ENCODE results near the gene NOD1.
"Not testable (repeated sequence)": the region's sequence is repeated elsewhere in the genome, so short reads cannot be mapped to it uniquely, and the experiment has no call there.

NOD1 gene

DNA sequence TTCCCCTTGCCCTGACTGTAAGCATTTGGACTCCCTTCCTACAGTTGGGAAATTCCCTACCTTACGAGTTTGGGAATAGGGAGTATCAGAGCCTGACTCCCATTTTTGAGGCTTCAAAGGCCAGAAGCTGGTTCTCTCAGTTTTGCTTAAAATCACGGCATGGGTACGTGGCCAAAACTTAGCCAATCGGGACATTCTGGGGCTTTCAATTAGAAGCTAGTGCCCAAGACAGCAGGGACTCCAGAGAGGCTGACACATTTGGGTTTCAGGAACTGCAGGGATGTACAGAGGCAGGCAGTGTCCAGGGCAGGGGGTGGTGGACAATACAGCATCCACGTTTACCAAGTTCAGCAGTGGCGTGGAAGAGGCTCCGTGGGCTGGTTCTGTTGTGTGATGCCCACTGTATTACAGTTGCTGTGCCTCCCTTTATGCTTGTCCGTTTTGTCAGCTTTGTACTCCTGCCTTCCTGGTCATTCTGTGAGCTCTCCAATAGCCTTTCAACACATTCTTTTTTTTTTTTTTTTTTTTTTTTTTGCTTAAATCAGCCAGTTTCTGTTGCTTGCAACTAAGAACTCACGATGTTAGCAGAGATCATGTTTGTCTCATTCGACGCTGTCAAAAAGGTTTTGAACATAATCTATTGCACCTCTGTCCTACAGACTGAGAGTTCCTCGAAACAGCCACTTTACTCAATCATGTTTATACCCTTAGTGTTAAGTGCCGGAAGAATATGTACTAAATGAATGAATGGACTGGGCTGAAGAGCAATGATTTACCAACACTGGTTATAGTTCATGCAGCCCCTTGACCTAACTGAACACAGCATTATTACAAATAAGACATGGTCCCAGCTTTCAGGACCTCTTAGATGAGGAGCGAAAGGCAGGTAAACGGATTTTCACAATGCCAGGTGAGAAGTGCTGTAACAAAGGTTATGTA is 25.0 kb upstream of the NOD1 start:
- no peak for DNase-seq

DNA sequence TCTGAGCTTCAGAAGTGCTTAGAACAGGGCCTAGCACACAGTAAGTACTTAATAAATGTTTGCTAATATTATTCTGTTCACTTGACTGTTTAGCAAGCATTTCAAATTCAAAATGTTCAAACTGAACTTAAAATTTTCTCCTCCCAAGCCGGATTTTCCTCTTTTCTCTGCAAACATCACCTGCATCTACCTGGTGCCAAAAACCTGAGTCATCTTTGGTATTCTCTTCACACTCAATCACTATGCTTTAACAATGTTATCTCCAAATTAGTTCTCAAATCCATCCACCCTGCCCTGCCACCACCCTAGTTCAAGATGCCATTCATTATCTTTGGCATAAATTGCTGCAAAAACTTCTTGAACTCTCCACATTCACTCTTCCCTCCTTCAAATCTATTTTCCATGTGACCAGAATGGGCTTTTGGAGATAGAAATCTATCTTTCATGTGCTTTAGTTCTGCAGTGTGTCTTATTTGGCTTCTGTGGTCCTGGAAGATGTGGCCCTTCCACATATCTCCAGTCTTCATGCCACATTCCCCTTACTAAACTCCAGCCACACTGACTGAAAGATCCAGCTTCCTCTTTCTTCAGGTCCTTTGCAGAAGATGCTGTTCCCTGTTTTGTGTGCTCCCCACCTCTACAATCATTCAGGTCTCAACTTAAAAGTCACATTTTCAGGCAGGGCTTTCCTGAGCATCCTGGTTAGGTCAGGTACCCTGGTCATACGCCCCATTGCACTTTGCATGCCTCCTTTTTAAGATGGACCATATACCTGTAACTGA is 24.1 kb upstream of the NOD1 start:
- no peak for DNase-seq

DNA sequence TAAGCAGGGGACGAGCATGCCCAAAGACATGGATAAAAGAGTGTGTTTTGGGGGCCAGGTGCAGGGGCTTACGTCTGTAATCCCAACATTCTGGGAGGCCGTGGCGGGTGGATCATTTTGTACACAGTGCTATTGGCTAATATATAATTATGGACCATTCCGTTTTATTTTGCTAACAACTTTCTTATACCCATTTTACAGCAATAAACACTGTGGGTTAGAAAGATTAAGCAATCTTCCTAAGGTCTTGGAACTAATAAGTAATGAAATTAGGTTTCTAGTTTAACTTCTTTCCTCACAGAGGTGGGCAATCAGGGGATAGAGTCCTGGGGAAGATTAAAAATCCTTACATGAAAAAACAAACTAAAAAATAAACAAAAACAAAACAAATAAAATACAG is 22.7 kb upstream of the NOD1 start:
- no peak for DNase-seq

DNA sequence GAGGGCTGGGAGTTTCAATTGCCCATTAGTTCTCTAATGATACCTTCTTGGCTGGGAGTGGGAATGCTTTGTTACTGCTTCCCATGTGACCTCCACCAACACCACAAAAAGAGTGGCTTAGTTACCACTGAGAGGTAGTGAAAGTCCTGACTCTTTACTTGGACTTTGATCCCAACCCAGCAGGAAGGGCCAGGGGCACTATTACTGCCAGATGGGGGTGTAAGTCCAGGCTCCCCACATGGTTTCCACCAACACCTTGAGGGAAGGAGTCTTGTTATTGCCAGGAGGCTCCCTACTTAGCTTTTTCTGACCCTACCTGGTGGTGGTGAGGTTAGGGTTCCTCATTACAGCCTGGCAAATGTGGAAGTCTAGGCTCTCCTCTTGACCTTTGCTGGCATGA is 14.6 kb upstream of the NOD1 start:
- no peak for DNase-seq

DNA sequence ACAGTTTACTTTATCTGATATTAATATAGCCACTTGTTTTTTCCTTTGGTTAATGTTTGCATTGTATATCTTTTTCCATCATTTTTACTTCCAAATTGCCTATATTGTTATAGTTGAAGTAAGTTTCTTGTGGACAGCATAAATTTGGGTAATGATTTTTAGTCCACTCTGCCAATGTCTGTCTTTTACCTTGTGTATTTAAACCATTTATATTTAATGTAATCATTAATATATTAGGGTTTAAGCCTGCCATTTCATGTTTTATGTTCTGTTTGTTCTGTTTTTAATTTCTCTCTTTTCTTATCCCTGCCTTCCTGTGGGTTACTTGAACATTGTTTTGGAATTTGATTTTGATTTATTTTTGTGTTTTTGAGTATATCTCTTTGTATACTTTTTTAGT is 12.8 kb upstream of the NOD1 start:
- no peak for DNase-seq

DNA sequence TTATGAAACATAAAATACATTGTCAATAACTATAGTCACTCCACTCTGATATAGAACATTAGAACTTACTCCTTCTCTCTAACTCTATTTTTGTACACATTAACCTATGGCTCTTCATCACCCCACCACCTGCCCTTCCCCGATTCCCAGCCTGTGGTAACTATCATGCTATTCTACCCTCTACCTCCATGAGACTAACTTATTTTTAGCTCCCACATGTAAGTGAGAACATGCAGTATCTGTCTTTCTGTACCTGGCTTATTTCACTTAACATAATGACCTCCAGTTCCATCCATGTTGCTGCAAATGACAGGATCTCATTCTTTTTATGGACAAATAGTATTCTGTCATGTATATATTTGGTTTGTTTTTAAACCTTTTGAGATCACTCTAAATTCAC is 8.8 kb upstream of the NOD1 start:
- no peak for DNase-seq

DNA sequence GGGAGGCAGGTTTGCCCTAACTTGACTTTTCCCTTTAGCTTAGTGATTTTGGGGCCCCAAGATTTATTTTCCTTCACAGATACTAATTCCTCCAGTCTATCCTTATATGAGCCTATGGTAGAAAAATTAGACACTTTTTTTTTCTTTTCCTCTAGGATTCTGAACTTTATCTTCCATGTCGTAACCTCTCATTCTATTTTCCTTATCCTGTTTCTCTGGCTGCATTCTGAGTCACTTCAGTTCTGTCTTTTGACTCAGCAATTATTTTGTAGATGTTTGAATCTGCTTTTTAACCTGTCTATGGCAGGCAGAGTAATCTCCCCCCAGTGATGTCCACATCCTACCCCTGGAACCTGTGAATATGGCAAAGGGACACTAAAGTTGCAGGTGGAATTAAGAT is 7.1 kb upstream of the NOD1 start:
- no peak for DNase-seq

DNA sequence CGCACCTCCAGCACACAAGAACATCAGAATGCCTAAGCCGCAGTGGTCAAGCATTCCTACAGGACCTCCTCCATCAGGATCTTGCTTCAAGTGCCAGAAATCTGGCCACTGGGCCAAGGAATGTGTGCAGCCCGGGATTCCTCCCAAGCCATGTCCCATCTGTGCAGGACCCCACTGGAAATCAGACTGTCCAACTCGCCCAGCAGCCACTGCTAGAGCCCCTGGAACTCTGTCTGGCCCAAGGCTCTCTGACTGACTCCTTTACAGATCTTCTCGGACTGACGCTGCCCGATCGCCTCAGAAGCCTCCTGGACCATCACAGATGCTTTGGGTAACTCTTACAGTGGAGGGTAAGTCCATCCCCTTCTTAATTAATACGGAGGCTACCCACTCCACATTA is 2.8 kb upstream of the NOD1 start:
- DNase-seq = not testable (repeated sequence)

DNA sequence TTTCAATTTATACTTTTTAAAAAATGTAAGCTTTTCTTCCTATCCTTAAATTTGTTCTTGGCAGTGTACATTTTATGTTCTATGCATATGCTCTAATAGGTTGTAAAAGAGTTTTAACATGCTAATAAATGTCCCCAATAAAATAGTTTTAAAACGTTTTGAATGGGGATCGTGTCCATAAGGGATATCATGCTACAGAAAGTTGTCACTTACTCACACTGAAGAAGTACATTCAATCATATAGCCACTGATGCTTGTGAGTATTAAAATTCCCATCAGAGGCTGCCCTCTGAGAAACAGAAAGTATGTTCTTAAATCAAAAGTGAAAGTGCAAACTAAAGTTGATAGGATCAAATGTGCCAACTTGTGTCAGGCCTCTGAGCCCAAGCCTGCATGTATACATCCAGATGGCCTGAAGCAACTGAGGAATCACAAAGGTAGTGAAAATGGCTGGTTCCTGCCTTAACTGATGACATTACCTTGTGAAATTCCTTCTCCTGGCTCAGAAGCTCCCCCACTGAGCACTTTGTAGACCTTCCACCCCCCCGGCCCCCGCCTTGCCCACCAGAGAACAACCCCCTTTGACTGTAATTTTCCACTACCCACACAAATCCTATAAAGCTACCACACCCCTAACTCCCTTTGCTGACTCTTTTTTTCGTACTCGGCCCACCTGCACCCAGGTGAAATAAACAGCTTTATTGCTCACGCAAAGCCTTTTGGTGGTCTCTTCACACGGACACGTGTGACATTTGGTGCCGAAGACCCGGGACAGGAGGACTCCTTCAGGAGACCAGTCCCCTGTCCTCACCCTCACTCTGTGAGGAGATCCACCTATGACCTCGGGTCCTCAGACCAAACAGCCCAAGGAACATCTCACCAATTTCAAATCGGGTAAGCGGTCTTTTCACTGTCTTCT is 877 bp upstream of the NOD1 start:
- no peak for DNase-seq

DNA sequence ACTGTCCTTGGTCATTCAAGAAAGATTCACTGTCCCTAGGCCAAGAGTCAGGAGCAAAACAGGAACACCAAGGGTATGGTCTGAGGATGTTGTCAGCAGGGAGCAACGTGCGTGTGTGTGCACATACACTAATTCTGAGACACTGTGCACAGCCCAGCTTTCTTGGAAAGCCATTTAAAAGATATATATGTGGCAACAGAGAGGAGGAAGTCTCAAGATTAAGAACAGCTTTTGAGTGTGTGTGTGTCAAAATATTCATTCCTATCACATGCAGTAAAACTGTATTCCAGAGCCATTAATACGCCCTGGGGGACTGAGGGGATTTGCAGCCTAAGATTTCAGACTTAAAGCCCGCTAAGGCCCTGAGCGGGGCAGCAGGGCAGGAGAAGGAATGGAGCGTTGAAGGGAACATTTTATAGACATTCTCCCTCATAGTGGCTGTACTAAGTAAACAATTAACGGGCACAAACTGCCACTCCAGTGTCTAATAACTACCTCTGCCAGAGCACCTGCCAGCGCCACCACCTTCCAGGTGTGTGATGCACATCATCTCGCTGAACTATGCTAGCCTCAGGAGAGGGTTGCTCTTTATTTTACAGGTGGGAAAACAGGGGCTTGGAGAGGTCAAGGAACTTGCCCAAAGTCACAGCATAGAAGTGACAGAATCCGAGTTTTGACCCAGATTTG is 2.0 kb downstream of the NOD1 start:
- no peak for DNase-seq

DNA sequence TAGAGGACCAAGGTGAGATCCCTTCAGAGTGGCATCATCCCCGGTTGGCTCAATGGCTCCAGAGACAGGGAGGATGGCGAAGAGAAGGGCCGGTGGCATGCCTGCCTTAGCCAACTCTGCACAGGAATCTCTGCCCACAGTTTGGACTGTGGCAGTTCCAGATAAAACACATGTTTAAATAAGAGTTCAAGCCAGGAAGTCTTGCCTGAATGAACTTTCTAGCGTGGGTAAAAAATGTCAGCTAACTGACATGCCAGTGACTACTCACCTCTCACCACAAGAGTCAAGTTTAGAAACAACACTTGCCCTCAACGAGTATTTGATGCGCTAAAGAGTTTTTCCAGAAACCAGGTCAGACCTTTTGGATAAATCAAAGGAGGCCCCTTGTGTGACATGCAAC is 3.0 kb downstream of the NOD1 start:
- DNase-seq = no peak

DNA sequence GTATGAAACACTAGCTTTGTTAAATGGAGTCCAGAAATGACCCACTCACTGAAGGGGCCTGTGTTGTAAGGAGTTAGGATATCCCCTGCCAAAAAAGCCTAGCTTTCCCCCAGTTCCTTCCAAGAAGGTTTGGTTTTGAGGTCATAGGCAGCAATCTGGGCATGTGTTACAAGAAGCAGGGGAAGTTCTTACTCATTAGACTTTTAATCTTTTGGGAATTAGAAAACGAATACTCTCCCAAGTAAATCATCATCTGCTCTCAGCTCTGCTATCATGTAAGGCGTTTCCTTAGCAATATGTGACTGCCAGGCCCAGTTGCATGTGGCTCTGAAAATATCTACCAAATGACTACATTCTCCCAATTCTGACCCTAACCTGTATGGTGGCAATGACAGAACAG is 3.7 kb downstream of the NOD1 start:
- no peak for DNase-seq

DNA sequence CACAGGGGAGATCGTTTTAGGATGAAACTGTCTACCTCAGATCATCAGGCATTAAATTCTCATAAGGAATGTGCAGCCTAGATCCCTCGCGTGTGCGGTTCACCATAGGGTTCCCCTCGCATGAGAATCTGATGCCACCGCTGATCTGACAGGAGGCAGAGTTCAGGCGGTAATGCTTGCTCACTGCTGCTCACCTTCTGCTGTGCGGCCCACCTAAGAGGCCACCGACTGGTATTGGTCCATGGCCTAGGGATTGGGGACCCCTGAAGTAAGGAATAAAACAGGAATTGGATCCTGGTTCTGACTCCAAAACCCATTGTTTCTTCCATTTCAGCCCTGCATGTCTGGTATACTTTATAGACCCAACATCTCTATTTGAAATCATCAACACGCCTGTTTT is 4.1 kb downstream of the NOD1 start:
- DNase-seq = no peak

DNA sequence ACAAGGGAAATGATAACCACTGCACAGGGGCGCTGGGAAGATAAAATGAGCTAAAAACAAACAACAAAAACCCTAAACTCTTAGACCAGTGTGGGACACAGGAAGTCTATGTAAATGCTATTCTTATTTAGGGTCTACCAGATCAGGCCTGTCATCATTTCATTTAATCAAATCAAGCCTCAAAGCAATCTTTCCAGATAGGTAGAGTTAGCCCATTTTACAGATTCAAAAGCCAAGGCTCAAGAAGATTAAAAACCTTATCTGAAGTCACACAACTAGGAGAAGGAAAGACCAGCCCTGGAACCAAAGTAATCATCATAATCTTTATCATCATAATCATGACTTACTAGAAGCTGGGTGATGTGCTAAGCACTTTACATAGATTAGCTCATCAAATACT is 4.7 kb downstream of the NOD1 start:
- no peak for DNase-seq

DNA sequence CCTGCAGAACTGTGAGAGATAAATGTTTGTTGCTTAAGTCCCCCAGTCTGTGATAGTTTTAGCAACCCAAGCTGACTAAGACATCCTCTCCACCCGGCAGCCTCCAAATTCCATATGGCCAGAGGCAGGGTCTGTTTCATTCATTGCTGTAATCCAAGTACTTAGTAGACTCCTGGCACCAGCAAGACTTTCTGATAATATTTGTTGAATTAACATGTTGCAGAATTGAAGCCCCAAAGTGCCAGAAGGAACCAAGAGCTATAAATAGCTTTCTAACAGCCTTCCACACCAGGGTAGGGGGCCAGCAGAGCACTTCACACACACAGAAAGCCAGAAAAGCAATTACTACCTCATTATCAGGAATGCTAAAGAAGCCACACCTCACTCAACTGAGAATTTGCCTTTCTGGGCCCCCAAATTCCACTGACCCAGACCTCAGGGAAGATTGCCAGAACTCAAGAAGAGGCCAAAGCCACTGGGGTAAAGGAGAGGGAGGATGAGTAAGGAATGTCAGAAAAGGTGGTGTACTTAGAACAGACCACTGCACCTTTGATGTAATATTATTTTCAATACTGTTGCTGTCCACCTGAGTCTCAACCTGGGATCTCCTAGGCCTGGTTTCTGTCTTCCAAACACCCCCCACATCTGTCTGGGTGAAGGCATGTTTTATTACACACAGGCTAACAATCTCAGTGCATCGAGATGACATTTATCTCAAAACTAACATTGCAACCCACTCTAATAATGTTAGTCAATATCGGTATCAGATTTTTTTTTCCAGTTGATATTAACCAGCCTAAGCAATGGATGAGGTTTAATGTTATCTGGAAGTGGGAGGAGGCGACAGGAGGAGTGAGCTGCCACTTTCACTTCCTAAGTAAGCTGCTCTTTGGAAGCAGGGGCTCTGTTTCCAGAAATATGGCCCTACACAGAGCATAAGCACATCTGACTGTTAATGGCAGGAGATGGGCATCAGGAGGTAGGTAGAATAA is 5.5 kb downstream of the NOD1 start:
- no peak for DNase-seq

DNA sequence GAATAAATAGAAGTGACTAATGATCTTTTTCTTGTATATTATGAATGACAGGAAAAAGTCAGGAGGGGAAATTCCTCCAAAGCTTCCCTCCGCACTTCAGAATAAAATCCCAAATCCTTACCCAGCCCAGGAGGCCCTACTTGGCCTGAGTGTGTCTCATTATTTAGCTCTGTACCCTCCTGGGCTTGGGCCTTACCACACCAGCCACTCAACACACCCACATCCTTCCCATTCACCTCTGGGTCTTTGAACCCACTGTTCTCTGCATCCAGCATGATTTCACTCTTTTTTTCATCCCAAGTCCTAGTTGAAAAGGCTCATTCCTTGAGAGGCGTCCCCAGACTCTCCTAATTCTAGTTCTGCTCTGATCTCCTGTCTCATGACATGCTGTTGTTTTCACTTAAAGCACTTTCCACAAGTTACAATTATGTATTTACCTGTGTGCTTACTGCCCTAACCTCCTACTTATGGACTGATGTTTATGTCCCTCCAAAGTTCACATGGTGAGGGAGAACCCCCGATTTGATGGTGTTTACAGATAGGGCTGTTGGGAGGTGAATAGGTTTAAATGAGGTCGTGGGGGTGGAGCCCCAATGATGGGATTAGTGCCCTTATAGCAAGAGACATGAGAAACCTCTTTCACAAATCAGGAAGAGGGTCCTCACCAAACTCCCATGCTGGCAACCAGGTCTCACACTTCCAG is 6.4 kb downstream of the NOD1 start:
- DNase-seq = no peak

DNA sequence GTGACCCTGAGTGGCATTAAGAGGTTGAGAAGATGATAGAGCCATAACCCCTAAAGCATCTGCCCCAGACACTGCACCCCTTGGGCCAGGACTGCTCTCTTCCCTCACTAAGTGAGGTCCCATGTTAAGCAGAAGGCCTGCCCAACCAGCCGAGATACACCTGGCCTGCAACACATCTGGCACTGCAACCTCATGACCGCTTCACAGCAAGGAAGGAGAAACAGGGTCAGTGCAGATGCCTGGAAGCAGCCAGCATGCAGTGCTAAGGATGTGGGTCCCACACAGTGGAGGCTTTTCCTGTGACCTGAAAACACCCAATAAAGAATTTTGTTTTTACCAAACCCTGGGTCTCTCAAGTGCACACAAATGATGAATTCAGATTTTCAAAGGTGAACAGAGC is 7.4 kb downstream of the NOD1 start:
- no peak for DNase-seq

DNA sequence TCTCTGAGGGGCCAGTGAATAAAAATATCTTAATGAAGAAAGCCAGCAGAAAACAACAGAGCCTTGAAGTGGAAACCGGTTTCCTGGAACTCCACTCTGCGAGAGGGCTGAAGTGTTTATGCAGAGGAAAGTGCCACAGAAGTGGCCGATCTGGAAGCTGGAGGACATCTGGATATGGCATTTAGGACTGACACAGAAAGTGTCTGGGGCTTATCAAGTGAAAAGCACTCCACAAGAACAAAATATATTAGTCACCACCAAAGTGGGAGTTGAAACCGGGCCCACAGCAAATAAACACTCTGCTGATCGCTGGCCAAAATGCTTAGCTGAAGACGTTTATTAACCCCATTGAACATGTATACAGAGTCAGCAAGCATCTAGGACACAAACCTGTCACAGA is 7.8 kb downstream of the NOD1 start:
- DNase-seq = no peak

DNA sequence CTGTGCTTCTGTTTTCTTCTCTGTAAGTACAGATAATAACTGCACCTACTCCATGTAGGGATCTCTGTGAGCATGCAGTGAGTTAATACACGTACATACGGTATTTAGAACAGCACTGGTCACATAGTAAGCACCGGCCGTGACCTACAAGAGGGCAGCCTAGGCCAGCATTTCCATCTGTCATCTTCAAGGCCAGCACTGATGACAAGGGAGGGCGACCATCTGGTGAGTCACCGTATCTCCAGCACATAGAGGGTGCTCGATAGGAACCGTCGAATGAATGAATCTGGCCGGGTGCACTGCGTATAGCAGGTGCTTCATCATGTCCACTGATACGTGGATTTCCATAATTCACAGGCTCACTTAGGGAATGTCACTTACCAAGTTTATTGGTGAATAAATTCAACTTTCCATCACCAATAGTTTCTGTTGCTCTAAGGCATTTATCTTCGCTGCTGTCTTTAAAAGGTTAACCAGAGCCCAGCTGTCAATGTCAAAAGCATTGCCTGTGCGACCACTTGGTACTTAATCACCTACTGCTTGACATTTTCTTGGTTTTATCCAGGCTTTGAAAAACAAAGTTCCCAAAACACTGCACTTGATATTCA is 8.3 kb downstream of the NOD1 start:
- DNase-seq = no peak

DNA sequence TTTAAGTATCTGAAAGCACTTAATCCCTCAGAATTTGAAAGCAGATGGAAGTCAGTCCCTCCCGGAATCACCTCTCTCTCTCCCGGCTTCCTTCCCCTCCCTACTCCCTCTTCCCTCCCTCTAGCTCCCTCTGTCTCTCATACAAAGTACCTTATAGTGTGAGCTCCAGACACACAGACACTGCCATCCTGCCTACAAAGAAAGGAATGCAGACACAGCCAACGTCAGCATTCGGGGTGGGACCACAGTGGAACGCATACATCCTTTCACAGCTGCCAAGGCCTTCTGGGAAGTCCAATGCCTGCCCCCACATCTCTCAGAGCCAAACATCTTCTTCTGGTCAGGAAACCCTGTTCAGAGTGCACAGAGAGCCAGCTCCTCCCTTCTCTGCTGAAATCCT is 9.3 kb downstream of the NOD1 start:
- DNase-seq = peak; percentile 98

Measured in islet precursor cell (in vitro differentiated cells).